HCT116 (cell line): ENCODE data around the gene MMP23B. TPM values are rescaled to one million over a fixed set of nuclear protein-coding genes. Genes with fewer than 3 reads are reported as not detected.

Experiments
- ATAC-seq: fragments of 200-7000 bp; cut with Tn5 transposase; 2 replicates; pipeline ENCODE4 v1.9.1; 2020; ENCODE audit warnings: mild to moderate bottlenecking, moderate library complexity
- BruUV-seq: library from RNA; stranded (reverse); fragments of 400-500 nt; replicated peaks from 2 replicates; lab custom pipeline; 2021; lab: Mats Ljungman, UMichigan
- CTCF ChIA-PET: fragments of 300-600 bp; sonication (Branson Sonifier 250); formaldehyde crosslinking; loops from one replicate; lab custom pipeline; 2021; ENCODE audit warnings: antibody characterized with exemption; lab: Charles Lee
- POLR2A ChIA-PET: fragments of 300-600, 350-600 bp; sonication (Branson Sonifier 250); formaldehyde crosslinking; loops from one replicate; lab custom pipeline; 2021; ENCODE audit warnings: antibody characterized with exemption; lab: Charles Lee
- RAD21 ChIA-PET, 2 experiments: fragments of 300-600 bp; sonication (Branson Sonifier 250); formaldehyde crosslinking; loops; one replicate each; lab custom pipeline; 2023; ENCODE audit warnings: low total read pairs in 2 of 2; ENCODE audit not compliant: uncharacterized antibody in 2 of 2, unreplicated experiment in 2 of 2, low non-redundant PET in 1 of 2; lab: Charles Lee
- DNase-seq: peaks from one replicate; pipeline ENCODE4 v3.0.0-alpha.2; 2010; ENCODE audit warnings: low read depth, low spot score
- H2AFZ ChIP-seq: fragments of 200-600 bp; shearing (Covaris generic), sonication (generic); 2 replicates; pipeline ENCODE4 v1.6.1; 2017; ENCODE audit warnings: low read depth, mixed run types, mixed read lengths, antibody characterized with exemption, low read length; ENCODE audit not compliant: poor library complexity, severe bottlenecking
- H3K27ac ChIP-seq: 2 replicates; pipeline ENCODE4 v1.5.1; 2012; ENCODE audit warnings: low read depth, low read length
- H3K27me3 ChIP-seq: fragments of 200-600 bp; sonication (generic); 2 replicates; pipeline ENCODE4 v1.6.1; 2016; ENCODE audit warnings: mixed run types, low read length, mixed read lengths; ENCODE audit not compliant: insufficient read depth
- H3K36me3 ChIP-seq, 2 experiments: fragments of 200-500 bp in 1 of 2; fragments of 200-600 bp in 1 of 2; sonication (Bioruptor generic) in 1 of 2; sonication (generic) in 1 of 2; 2 replicates each; pipeline versions ENCODE4 v1.5.1 to v1.6.1; 2014 to 2016; ENCODE audit warnings: low read length in 2 of 2, inconsistent platforms in 1 of 2, mixed read lengths in 1 of 2, mixed run types in 1 of 2; ENCODE audit not compliant: insufficient read depth in 2 of 2, control insufficient read depth in 1 of 2
- H3K4me1 ChIP-seq, 2 experiments: fragments of 200-600 bp in 1 of 2; sonication (generic) in 1 of 2; 2 replicates each; pipeline versions ENCODE4 v1.5.1 to v1.6.1; 2012 to 2017; ENCODE audit warnings: low read length in 2 of 2, inconsistent platforms in 1 of 2, mild to moderate bottlenecking in 1 of 2, mixed read lengths in 1 of 2, mixed run types in 1 of 2, moderate library complexity in 1 of 2; ENCODE audit not compliant: insufficient read depth in 2 of 2, control insufficient read depth in 1 of 2
- H3K4me2 ChIP-seq: fragments of 200-600 bp; sonication (generic); 2 replicates; pipeline ENCODE4 v1.6.1; 2017; ENCODE audit warnings: mixed run types, low read length, mixed read lengths
- H3K4me3 ChIP-seq, 2 experiments: fragments of 200-600 bp in 1 of 2; sonication (generic) in 1 of 2; replicated peaks in 1 of 2; 2 replicates each; pipeline ENCODE4 v1.5.1; 2011 to 2016; ENCODE audit warnings: low read length in 2 of 2, control low read depth in 1 of 2, low read depth in 1 of 2, mild to moderate bottlenecking in 1 of 2, mixed read lengths in 1 of 2, mixed run types in 1 of 2
- H3K79me2 ChIP-seq: fragments of 200-600 bp; sonication (generic); 2 replicates; pipeline ENCODE4 v1.6.1; 2017; ENCODE audit warnings: mild to moderate bottlenecking, mixed run types, low read length, moderate library complexity, mixed read lengths; ENCODE audit not compliant: insufficient read depth
- H3K9ac ChIP-seq: fragments of 200-600 bp; sonication (generic); 2 replicates; pipeline ENCODE4 v1.6.1; 2016; ENCODE audit warnings: low read length, mixed read lengths
- H3K9me2 ChIP-seq: fragments of 200-600 bp; sonication (generic), shearing (Covaris generic); 2 replicates; pipeline ENCODE4 v1.6.1; 2017; ENCODE audit warnings: mixed run types, mild to moderate bottlenecking, moderate library complexity; ENCODE audit not compliant: insufficient read depth
- H3K9me3 ChIP-seq, 2 experiments: fragments of 200-500 bp in 1 of 2; fragments of 200-600 bp in 1 of 2; sonication (Bioruptor generic) in 1 of 2; sonication (generic) in 1 of 2; 2 replicates each; pipeline ENCODE4 v1.6.1; 2014 to 2017; ENCODE audit warnings: low read length in 2 of 2, mixed read lengths in 2 of 2, inconsistent platforms in 1 of 2, low read depth in 1 of 2, mild to moderate bottlenecking in 1 of 2, mixed run types in 1 of 2, moderate library complexity in 1 of 2; ENCODE audit not compliant: control insufficient read depth in 1 of 2, insufficient read depth in 1 of 2
- H4K20me1 ChIP-seq: fragments of 200-600 bp; sonication (generic), shearing (Covaris generic); 2 replicates; pipeline ENCODE4 v1.6.1; 2017; ENCODE audit warnings: mixed run types, mild to moderate bottlenecking, moderate library complexity; ENCODE audit not compliant: insufficient read depth
- ATF3 ChIP-seq: IDR thresholded peaks from 2 replicates; pipeline ENCODE4 v1.6.1; 2012
- CEBPB ChIP-seq: IDR thresholded peaks from 2 replicates; pipeline ENCODE4 v1.6.1; 2012; ENCODE audit warnings: low read depth
- EGR1 ChIP-seq: IDR thresholded peaks from 2 replicates; pipeline ENCODE4 v1.6.1; 2012; ENCODE audit warnings: low read depth
- ELF1 ChIP-seq: IDR thresholded peaks from 2 replicates; pipeline ENCODE4 v1.6.1; 2012; ENCODE audit warnings: low read depth, borderline replicate concordance
- EZH2 ChIP-seq: fragments of 200-600 bp; sonication (generic); IDR thresholded peaks from 2 replicates; pipeline ENCODE4 v1.6.1; 2017; ENCODE audit warnings: antibody characterized with exemption, mixed run types
- EZH2phosphoT487 ChIP-seq: fragments of 200-600 bp; IDR thresholded peaks from 2 replicates; pipeline ENCODE4 v1.6.1; 2018; ENCODE audit warnings: antibody characterized with exemption, borderline replicate concordance
- FOSL1 ChIP-seq: IDR thresholded peaks from 2 replicates; pipeline ENCODE4 v1.6.1; 2012; ENCODE audit warnings: low read depth
- JUND ChIP-seq: IDR thresholded peaks from 2 replicates; pipeline ENCODE4 v1.6.1; 2012
- POLR2A ChIP-seq: IDR thresholded peaks from 2 replicates; pipeline ENCODE4 v1.7.0; 2011; ENCODE audit warnings: borderline replicate concordance; ENCODE audit not compliant: insufficient read depth, insufficient read length; ENCODE audit errors: extremely low read depth
- POLR2AphosphoS5 ChIP-seq: IDR thresholded peaks from 2 replicates; pipeline ENCODE4 v1.6.1; 2011; ENCODE audit warnings: mild to moderate bottlenecking, low read depth, low read length, moderate library complexity
- RAD21 ChIP-seq: IDR thresholded peaks from 2 replicates; pipeline ENCODE4 v1.6.1; 2012; ENCODE audit warnings: low read depth, mild to moderate bottlenecking
- REST ChIP-seq: IDR thresholded peaks from 2 replicates; pipeline ENCODE4 v1.6.1; 2012; ENCODE audit warnings: low read depth
- SP1 ChIP-seq: IDR thresholded peaks from 2 replicates; pipeline ENCODE4 v1.6.1; 2012; ENCODE audit warnings: low read depth
- SRF ChIP-seq: IDR thresholded peaks from 2 replicates; pipeline ENCODE4 v1.6.1; 2012; ENCODE audit warnings: low read depth
- TCF7L2 ChIP-seq: IDR thresholded peaks from 2 replicates; pipeline ENCODE4 v1.7.0; 2011; ENCODE audit warnings: borderline replicate concordance, inconsistent platforms; ENCODE audit not compliant: insufficient read depth, insufficient read length; ENCODE audit errors: extremely low read depth
- YY1 ChIP-seq: IDR thresholded peaks from 2 replicates; pipeline ENCODE4 v1.6.1; 2011; ENCODE audit warnings: low read length, low read depth, moderate library complexity, mild to moderate bottlenecking; ENCODE audit not compliant: insufficient replicate concordance; ENCODE audit errors: extremely low read depth
- ZFX ChIP-seq: fragments of 450-650 bp; IDR thresholded peaks from 2 replicates; pipeline ENCODE4 v1.6.1; 2017
- ZNF274 ChIP-seq: fragments of 200-500 bp; sonication (Bioruptor generic); IDR thresholded peaks from 2 replicates; pipeline ENCODE4 v1.6.1; 2014; ENCODE audit warnings: mild to moderate bottlenecking, low read depth, low read length, inconsistent platforms
- intact Hi-C: fragments of 100-400 bp; cut with micrococcal nuclease; formaldehyde crosslinking; loops from 2 replicates; pipeline ENCODE4 v1.10.0; 2022
- total RNA-seq: library from RNA; stranded (reverse); gene quantifications from one replicate; pipeline ENCODE4 v1.2.1, GENCODE V29; 2021; ENCODE audit not compliant: unreplicated experiment
- TF ChIP-seq, protein P1 (sequence below), 3 experiments: fragments of 200-600 bp in 1 of 3; sonication (generic) in 1 of 3; IDR thresholded peaks in 2 of 3; conservative IDR thresholded peaks in 1 of 3; 2 replicates each; pipeline ENCODE4 v1.5.1; 2012 to 2017; ENCODE audit warnings: low read depth in 2 of 3, low read length in 2 of 3, antibody characterized with exemption in 1 of 3, borderline replicate concordance in 1 of 3, control low read depth in 1 of 3, mild to moderate bottlenecking in 1 of 3, mixed read lengths in 1 of 3, mixed run types in 1 of 3, moderate library complexity in 1 of 3; ENCODE audit not compliant: insufficient read depth in 1 of 3
- TF ChIP-seq, protein P2 (sequence below): IDR thresholded peaks from 2 replicates; pipeline ENCODE4 v1.6.1; 2012

Gene MMP23B
- total RNA-seq, 1 experiment from 2014 or later = 8.7 TPM

DNA sequence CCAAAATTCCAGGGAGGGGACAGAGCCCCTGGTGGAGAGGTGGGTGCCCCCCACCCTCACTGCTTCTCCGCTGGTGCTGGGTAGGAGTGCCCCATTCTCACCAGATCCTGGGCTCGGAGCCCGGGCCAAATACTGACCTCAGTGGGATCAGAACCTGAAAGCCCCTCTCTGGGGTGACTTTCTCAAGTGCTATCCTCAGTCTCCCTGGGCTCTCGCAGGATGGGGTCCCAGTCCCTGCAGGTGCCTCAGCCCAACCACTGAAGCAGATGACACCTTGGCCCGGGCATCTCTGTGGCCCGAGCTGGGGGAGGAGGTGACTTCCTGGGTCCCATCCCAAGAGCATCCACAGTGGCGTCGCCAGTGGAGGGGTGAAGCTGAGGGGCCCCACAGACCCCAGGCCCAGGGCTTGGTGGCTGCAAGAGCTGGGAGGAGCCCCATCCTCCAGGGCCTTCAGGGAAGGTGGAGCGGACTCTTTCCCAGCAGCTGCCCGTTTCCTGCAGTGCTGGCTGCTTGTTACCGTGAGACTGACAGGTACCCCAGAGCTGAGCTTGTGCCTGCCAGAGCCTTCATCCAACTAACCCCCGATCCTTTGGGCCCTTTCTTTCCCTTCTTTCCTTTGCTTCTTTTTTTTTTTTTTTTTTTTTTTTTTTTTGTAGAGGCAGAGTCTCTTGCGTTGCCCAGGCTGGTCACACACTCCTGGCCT lies 28.2 kb upstream of the MMP23B start:
- no peak for ATAC-seq
- H3K9ac ChIP-seq = no peak overlapping the region
- DNase-seq = no peak
- no peaks in the 10 kb centered on the region for H3K9me2 ChIP-seq
- no peaks in the 10 kb centered on the region for H3K36me3 ChIP-seq
- intact Hi-C loops = no loop called here
- no peaks in the 10 kb centered on the region for H3K27me3 ChIP-seq
- no peaks in the 10 kb centered on the region for H4K20me1 ChIP-seq
- H2AFZ ChIP-seq = no peak overlapping the region
- BruUV-seq = no TSS peak
- CTCF ChIA-PET = no interaction called here
- no peak overlapping the region for H3K4me2 ChIP-seq
- H3K4me3 ChIP-seq = no peak overlapping the region
- peaks cover 2 to 15% of the 10 kb centered on the region in 2 experiments; a peak in 3 of 4 replicates for H3K4me1 ChIP-seq
- no peaks in the 10 kb centered on the region for H3K79me2 ChIP-seq
- H3K9me3 ChIP-seq = no peaks in the 10 kb centered on the region
- RAD21 ChIA-PET = no interaction called here
- TF ChIP-seq EZH2phosphoT487 = no peak
- no peak for TF ChIP-seq ATF3
- no peak for TF ChIP-seq RAD21
- no peak for TF ChIP-seq POLR2AphosphoS5
- no peak for TF ChIP-seq SP1
- TF ChIP-seq POLR2A = no peak
- no peak for TF ChIP-seq ZFX
- TF ChIP-seq REST = no peak
- no peak for TF ChIP-seq ELF1
- TF ChIP-seq ZNF274 = no peak
- TF ChIP-seq TCF7L2 = no peak
- no peak for TF ChIP-seq EGR1
- TF ChIP-seq EZH2 = no peak
- TF ChIP-seq YY1 = no peak
- TF ChIP-seq, protein P1, sequence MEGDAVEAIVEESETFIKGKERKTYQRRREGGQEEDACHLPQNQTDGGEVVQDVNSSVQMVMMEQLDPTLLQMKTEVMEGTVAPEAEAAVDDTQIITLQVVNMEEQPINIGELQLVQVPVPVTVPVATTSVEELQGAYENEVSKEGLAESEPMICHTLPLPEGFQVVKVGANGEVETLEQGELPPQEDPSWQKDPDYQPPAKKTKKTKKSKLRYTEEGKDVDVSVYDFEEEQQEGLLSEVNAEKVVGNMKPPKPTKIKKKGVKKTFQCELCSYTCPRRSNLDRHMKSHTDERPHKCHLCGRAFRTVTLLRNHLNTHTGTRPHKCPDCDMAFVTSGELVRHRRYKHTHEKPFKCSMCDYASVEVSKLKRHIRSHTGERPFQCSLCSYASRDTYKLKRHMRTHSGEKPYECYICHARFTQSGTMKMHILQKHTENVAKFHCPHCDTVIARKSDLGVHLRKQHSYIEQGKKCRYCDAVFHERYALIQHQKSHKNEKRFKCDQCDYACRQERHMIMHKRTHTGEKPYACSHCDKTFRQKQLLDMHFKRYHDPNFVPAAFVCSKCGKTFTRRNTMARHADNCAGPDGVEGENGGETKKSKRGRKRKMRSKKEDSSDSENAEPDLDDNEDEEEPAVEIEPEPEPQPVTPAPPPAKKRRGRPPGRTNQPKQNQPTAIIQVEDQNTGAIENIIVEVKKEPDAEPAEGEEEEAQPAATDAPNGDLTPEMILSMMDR (IDR thresholded peaks at IDR 0.05 in 2 of 3, conservative IDR thresholded peaks at IDR 0.05 in 1 of 3; ENCODE audit: borderline replicate concordance in 1 of 3, insufficient read depth in 1 of 3, low read depth in 2 of 3, low read length in 2 of 3) = no peak
- TF ChIP-seq FOSL1 = no peak
- no peak for TF ChIP-seq JUND
- no peak for TF ChIP-seq SRF
- TF ChIP-seq CEBPB = no peak
- TF ChIP-seq, protein P2, sequence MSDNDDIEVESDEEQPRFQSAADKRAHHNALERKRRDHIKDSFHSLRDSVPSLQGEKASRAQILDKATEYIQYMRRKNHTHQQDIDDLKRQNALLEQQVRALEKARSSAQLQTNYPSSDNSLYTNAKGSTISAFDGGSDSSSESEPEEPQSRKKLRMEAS = no peak
- TF ChIP-seq, all 23 proteins: peak for 0
- POLR2A ChIA-PET = no interaction called here
- no peak overlapping the region for H3K27ac ChIP-seq
